Endothelial cell of umbilical vein (primary cell): ENCODE results near the gene TMEM129. TPM values are rescaled to one million over a fixed set of nuclear protein-coding genes. Genes with fewer than 3 reads are reported as not detected.

ENCODE experiments used
- BruUV-seq: library from RNA; stranded (reverse); fragments of 400-500 nt; replicated peaks from 2 replicates; lab custom pipeline; 2021; lab: Mats Ljungman, UMichigan
- CTCF ChIA-PET: fragments of 300-600, 350-600 bp; sonication (Branson Sonifier 250); formaldehyde crosslinking; loops from one replicate; lab custom pipeline; 2021; ENCODE audit warnings: antibody characterized with exemption, inconsistent platforms; lab: Charles Lee
- POLR2A ChIA-PET: fragments of 300-600, 350-600 bp; sonication (Branson Sonifier 250); formaldehyde crosslinking; loops from one replicate; lab custom pipeline; 2021; ENCODE audit warnings: antibody characterized with exemption, inconsistent platforms; lab: Charles Lee
- DNase-seq: peaks from one replicate; pipeline ENCODE4 v3.0.0-alpha.2; 2011; ENCODE audit warnings: low read depth, low spot score
- FAIRE-seq: peaks from 2 replicates; lab custom pipeline; 2011; peaks lifted over from hg19 to GRCh38; lab: Jason Lieb, UNC
- H2AFZ ChIP-seq: 2 replicates; pipeline ENCODE4 v1.6.0; 2012; ENCODE audit warnings: low read depth, low read length, control low read depth, inconsistent platforms
- H3K27ac ChIP-seq: 2 replicates; pipeline ENCODE4 v1.5.1; 2011; ENCODE audit warnings: low read depth, mild to moderate bottlenecking, control low read depth, low read length, moderate library complexity; ENCODE audit not compliant: insufficient read depth
- H3K27me3 ChIP-seq, 2 experiments: 2 replicates each; pipeline versions ENCODE4 v1.6.0 to v1.6.1; 2011; ENCODE audit warnings: low read length in 2 of 2, mixed read lengths in 1 of 2; ENCODE audit not compliant: control insufficient read depth in 2 of 2, insufficient read depth in 2 of 2
- H3K36me3 ChIP-seq, 2 experiments: 2 replicates in 1 of 2; 3 replicates in 1 of 2; pipeline ENCODE4 v1.5.1; 2011; ENCODE audit warnings: low read length in 2 of 2, mild to moderate bottlenecking in 1 of 2, moderate library complexity in 1 of 2; ENCODE audit not compliant: control insufficient read depth in 2 of 2, insufficient read depth in 2 of 2; ENCODE audit errors: extremely low read depth in 1 of 2
- H3K4me1 ChIP-seq: 3 replicates; pipeline ENCODE4 v1.5.1; 2011; ENCODE audit warnings: mild to moderate bottlenecking, low read length; ENCODE audit not compliant: control insufficient read depth, insufficient read depth; ENCODE audit errors: extremely low read depth
- H3K4me2 ChIP-seq: 2 replicates; pipeline ENCODE4 v1.6.1; 2011; ENCODE audit warnings: low read length, control low read depth, mixed read lengths; ENCODE audit not compliant: insufficient read depth
- H3K4me3 ChIP-seq, 3 experiments: fragments of 200-600 bp in 1 of 3; sonication (generic), shearing (Covaris generic) in 1 of 3; replicated peaks in 1 of 3; 2 replicates each; pipeline ENCODE4 v1.5.1; 2011 to 2016; ENCODE audit warnings: control low read depth in 3 of 3, low read length in 3 of 3, mild to moderate bottlenecking in 2 of 3, inconsistent platforms in 1 of 3, low read depth in 1 of 3, moderate library complexity in 1 of 3; ENCODE audit not compliant: insufficient read depth in 1 of 3
- H3K79me2 ChIP-seq: 2 replicates; pipeline ENCODE4 v1.6.0; 2012; ENCODE audit warnings: low read length, inconsistent platforms; ENCODE audit not compliant: control insufficient read depth, insufficient read depth
- H3K9ac ChIP-seq: replicated peaks from 2 replicates; pipeline ENCODE3; 2011; ENCODE audit warnings: low read length, control low read depth; ENCODE audit not compliant: insufficient read depth; ENCODE audit errors: extremely low read depth
- H3K9me1 ChIP-seq: replicated peaks from 3 replicates; pipeline ENCODE4 v1.6.0; 2011; ENCODE audit warnings: mild to moderate bottlenecking, low read length; ENCODE audit not compliant: control insufficient read depth, insufficient read depth; ENCODE audit errors: extremely low read depth
- H3K9me3 ChIP-seq: replicated peaks from 2 replicates; pipeline ENCODE4 v1.5.1; 2012; ENCODE audit warnings: low read length, inconsistent platforms; ENCODE audit not compliant: control insufficient read depth, insufficient read depth
- H4K20me1 ChIP-seq: replicated peaks from 2 replicates; pipeline ENCODE3; 2011; ENCODE audit warnings: mild to moderate bottlenecking, low read length; ENCODE audit not compliant: control insufficient read depth, insufficient read depth; ENCODE audit errors: extremely low read depth
- EZH2 ChIP-seq: IDR thresholded peaks from 2 replicates; pipeline ENCODE4 v1.6.1; 2012; ENCODE audit warnings: borderline replicate concordance, low read depth, mild to moderate bottlenecking, moderate library complexity, low read length, inconsistent platforms; ENCODE audit not compliant: severe bottlenecking
- FOS ChIP-seq: IDR thresholded peaks from 2 replicates; pipeline ENCODE4 v1.6.1; 2011; ENCODE audit warnings: mild to moderate bottlenecking, low read length, moderate library complexity, borderline replicate concordance; ENCODE audit not compliant: insufficient read depth
- GATA2 ChIP-seq: IDR thresholded peaks from 2 replicates; pipeline ENCODE4 v1.7.0; 2011; ENCODE audit warnings: low read depth, mild to moderate bottlenecking, moderate library complexity, mixed read lengths, low read length; ENCODE audit not compliant: insufficient read length, insufficient read depth
- JUN ChIP-seq: IDR thresholded peaks from 2 replicates; pipeline ENCODE4 v1.6.1; 2011; ENCODE audit warnings: borderline replicate concordance, low read depth; ENCODE audit not compliant: insufficient read length, insufficient read depth
- MAX ChIP-seq: IDR thresholded peaks from 2 replicates; pipeline ENCODE4 v1.6.1; 2011; ENCODE audit not compliant: insufficient read depth, insufficient read length
- MYC ChIP-seq: IDR thresholded peaks from one replicate; pipeline ENCODE4 v1.6.1; 2011; ENCODE audit warnings: mild to moderate bottlenecking, low read depth, low read length
- POLR2A ChIP-seq: IDR thresholded peaks from 2 replicates; pipeline ENCODE4 v1.6.1; 2012; ENCODE audit warnings: low read depth, mild to moderate bottlenecking, control low read depth, low read length
- POLR2AphosphoS5 ChIP-seq: IDR thresholded peaks from 2 replicates; pipeline ENCODE4 v1.6.1; 2012; ENCODE audit warnings: low read depth, mild to moderate bottlenecking, control low read depth, low read length, moderate library complexity; ENCODE audit not compliant: insufficient read depth
- dilution Hi-C: fragments of 300-500 bp; cut with MboI; formaldehyde crosslinking; loops from one replicate; pipeline ENCODE4 v1.15.0; 2019; ENCODE audit warnings: low sequenced_read_pairs; ENCODE audit not compliant: extremely low pct_ligation_motif_present
- intact Hi-C: fragments of 100-400 bp; cut with micrococcal nuclease; formaldehyde crosslinking; loops from one replicate; pipeline ENCODE4 v1.10.0; 2022
- polyA plus RNA-seq, 4 experiments: library from polyadenylated mRNA; depleted of rRNA in 3 of 4; stranded (reverse) in 3 of 4; unstranded in 1 of 4; fragments of >200 nt; gene quantifications; 2 replicates each; pipeline versions ENCODE4 v1.2.1 to v1.2.3, GENCODE V29; 2011 to 2012; ENCODE audit warnings: missing spikeins in 1 of 4
- total RNA-seq: library from RNA; stranded (reverse); gene quantifications from 2 replicates; pipeline ENCODE4 v1.2.3, GENCODE V29; 2021
- TF ChIP-seq, protein P1 (sequence below), 2 donors: IDR thresholded peaks; 1 replicate in 1 of 2; 2 replicates in 1 of 2; pipeline ENCODE4 v1.5.1; 2011; ENCODE audit warnings: low read length in 2 of 2, mild to moderate bottlenecking in 2 of 2, moderate library complexity in 2 of 2, control low read depth in 1 of 2, inconsistent platforms in 1 of 2, low read depth in 1 of 2; ENCODE audit not compliant: insufficient read depth in 1 of 2; ENCODE audit errors: extremely low read depth in 1 of 2

TMEM129 gene
- total and polyA plus RNA-seq, 2 donors (not counting 3 experiments of a cell fraction or from before 2014, with no cell fraction given): 23.2 to 33.2 TPM

GRCh38 chr4:1716065-1716945, 4.8 kb downstream of the TMEM129 start:
- Histone ChIP-seq H3K4me1 (peaks cover 13% of the 10 kb centered on the region), H3K4me2 (no peak overlapping the region), H4K20me1 (no peaks in the 10 kb centered on the region), H3K4me3 (no peak overlapping the region), H3K36me3 (peaks cover 0 to 14% of the 10 kb centered on the region in 2 experiments), H3K27ac (no peak overlapping the region), H3K9me3 (no peaks in the 10 kb centered on the region), H3K27me3 (no peaks in the 10 kb centered on the region), H2AFZ (no peak overlapping the region), H3K79me2 (peaks cover 38% of the 10 kb centered on the region), H3K9ac (no peak overlapping the region), H3K9me1 (no peaks in the 10 kb centered on the region)
- no TSS peak for BruUV-seq
- intact Hi-C loops: no loop called here
- DNase-seq (no peak), FAIRE-seq (no peak)
- dilution Hi-C loops: no loop called here
- ChIA-PET CTCF (interaction anchor here (4.6 kb wide), 1 partner anchor 23 kb away, joined by 15 read pairs; no protein-coding TSS in a partner anchor), POLR2A (no interaction called here)
- TF ChIP-seq FOS: no peak
- TF ChIP-seq MYC: no peak
- no peak for TF ChIP-seq MAX
- no peak for TF ChIP-seq GATA2
- no peak for TF ChIP-seq POLR2A
- TF ChIP-seq JUN: no peak
- no peak for TF ChIP-seq EZH2
- no peak for TF ChIP-seq POLR2AphosphoS5
- TF ChIP-seq, protein P1, sequence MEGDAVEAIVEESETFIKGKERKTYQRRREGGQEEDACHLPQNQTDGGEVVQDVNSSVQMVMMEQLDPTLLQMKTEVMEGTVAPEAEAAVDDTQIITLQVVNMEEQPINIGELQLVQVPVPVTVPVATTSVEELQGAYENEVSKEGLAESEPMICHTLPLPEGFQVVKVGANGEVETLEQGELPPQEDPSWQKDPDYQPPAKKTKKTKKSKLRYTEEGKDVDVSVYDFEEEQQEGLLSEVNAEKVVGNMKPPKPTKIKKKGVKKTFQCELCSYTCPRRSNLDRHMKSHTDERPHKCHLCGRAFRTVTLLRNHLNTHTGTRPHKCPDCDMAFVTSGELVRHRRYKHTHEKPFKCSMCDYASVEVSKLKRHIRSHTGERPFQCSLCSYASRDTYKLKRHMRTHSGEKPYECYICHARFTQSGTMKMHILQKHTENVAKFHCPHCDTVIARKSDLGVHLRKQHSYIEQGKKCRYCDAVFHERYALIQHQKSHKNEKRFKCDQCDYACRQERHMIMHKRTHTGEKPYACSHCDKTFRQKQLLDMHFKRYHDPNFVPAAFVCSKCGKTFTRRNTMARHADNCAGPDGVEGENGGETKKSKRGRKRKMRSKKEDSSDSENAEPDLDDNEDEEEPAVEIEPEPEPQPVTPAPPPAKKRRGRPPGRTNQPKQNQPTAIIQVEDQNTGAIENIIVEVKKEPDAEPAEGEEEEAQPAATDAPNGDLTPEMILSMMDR (IDR thresholded peaks at IDR 0.05; ENCODE audit: extremely low read depth in 1 of 2, insufficient read depth in 1 of 2, low read depth in 1 of 2, low read length in 2 of 2): no peak
